Neural cell (in vitro differentiated cells): ENCODE measurements around the gene F2R.

Experiments
- EP300 ChIP-seq: fragments of 450-650 bp; conservative IDR thresholded peaks from 2 replicates; pipeline ENCODE4 v1.6.1; 2014; ENCODE audit warnings: antibody characterized with exemption, mild to moderate bottlenecking, moderate library complexity; ENCODE audit not compliant: poor library complexity, severe bottlenecking
- EZH2 ChIP-seq: fragments of 200-600, 300-800 bp; shearing (Covaris generic), sonication (generic); IDR thresholded peaks from 2 replicates; pipeline ENCODE4 v1.6.1; 2014; ENCODE audit warnings: antibody characterized with exemption, low read length, borderline replicate concordance, mild to moderate bottlenecking; ENCODE audit not compliant: insufficient read depth, poor library complexity, severe bottlenecking
- MXI1 ChIP-seq: fragments of 450-650 bp; conservative IDR thresholded peaks from 2 replicates; pipeline ENCODE4 v1.6.1; 2014; ENCODE audit warnings: antibody characterized with exemption, mild to moderate bottlenecking; ENCODE audit not compliant: poor library complexity, severe bottlenecking
- POLR2AphosphoS5 ChIP-seq: IDR thresholded peaks from 2 replicates; pipeline ENCODE4 v1.6.1; 2012
- RAD21 ChIP-seq: fragments of 450-650 bp; conservative IDR thresholded peaks from 2 replicates; pipeline ENCODE4 v1.6.1; 2014; ENCODE audit warnings: antibody characterized with exemption, mild to moderate bottlenecking, moderate library complexity
- REST ChIP-seq: IDR thresholded peaks from 2 replicates; pipeline ENCODE4 v1.6.1; 2012; ENCODE audit warnings: borderline replicate concordance
- SMC3 ChIP-seq: fragments of 450-650 bp; conservative IDR thresholded peaks from 2 replicates; pipeline ENCODE4 v1.6.1; 2014; ENCODE audit warnings: antibody characterized with exemption, mild to moderate bottlenecking, moderate library complexity; ENCODE audit not compliant: poor library complexity
- TAF1 ChIP-seq: IDR thresholded peaks from 2 replicates; pipeline ENCODE4 v1.6.1; 2012; ENCODE audit warnings: low read depth
- TF ChIP-seq, protein P1 (sequence below): fragments of 450-650 bp; IDR thresholded peaks from 2 replicates; pipeline ENCODE4 v1.5.1; 2014; ENCODE audit warnings: antibody characterized with exemption, mild to moderate bottlenecking, moderate library complexity; ENCODE audit not compliant: poor library complexity, severe bottlenecking

DNA sequence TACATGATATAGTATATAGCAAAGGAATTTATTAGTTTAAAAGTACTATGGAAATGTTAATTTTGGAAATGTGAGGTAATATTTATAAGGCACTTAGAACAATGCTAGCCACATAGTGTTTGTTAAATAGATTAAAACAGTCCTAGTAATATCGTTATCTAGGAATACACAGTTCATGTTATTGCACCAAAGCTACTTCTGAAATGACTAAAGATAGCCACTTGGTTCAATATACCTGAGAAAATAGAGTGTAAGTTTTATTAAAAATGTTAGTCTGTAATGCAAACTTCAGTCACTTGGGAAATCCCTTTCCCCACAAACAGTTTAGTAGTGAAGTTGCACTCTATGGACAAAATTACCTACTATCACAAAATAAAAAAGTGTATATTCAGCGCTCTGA lies 15.4 kb upstream of the F2R start:
- TF ChIP-seq, protein P1, sequence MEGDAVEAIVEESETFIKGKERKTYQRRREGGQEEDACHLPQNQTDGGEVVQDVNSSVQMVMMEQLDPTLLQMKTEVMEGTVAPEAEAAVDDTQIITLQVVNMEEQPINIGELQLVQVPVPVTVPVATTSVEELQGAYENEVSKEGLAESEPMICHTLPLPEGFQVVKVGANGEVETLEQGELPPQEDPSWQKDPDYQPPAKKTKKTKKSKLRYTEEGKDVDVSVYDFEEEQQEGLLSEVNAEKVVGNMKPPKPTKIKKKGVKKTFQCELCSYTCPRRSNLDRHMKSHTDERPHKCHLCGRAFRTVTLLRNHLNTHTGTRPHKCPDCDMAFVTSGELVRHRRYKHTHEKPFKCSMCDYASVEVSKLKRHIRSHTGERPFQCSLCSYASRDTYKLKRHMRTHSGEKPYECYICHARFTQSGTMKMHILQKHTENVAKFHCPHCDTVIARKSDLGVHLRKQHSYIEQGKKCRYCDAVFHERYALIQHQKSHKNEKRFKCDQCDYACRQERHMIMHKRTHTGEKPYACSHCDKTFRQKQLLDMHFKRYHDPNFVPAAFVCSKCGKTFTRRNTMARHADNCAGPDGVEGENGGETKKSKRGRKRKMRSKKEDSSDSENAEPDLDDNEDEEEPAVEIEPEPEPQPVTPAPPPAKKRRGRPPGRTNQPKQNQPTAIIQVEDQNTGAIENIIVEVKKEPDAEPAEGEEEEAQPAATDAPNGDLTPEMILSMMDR, result no peak
- TF ChIP-seq REST (no peak), EP300 (no peak), SMC3 (no peak), TAF1 (no peak), EZH2 (no peak), MXI1 (no peak), POLR2AphosphoS5 (no peak), RAD21 (no peak)
